Prostate gland (tissue), 2 donors: ENCODE data around the gene BMP7.

ENCODE experiments used
- POLR2A ChIP-seq: fragments of 450-650 bp; IDR thresholded peaks from one replicate; pipeline ENCODE4 v1.6.1; 2016; ENCODE audit warnings: antibody characterized with exemption, mild to moderate bottlenecking
- TF ChIP-seq, protein P1 (sequence below), 4 experiments: fragments of 200-600 bp in 2 of 4; fragments of 450-650 bp in 2 of 4; sonication (generic) in 2 of 4; IDR thresholded peaks; 1 replicate in 3 of 4; 2 replicates in 1 of 4; pipeline ENCODE4 v1.5.1; 2016 to 2019; ENCODE audit warnings: antibody characterized with exemption in 4 of 4, mild to moderate bottlenecking in 2 of 4, moderate library complexity in 2 of 4

DNA sequence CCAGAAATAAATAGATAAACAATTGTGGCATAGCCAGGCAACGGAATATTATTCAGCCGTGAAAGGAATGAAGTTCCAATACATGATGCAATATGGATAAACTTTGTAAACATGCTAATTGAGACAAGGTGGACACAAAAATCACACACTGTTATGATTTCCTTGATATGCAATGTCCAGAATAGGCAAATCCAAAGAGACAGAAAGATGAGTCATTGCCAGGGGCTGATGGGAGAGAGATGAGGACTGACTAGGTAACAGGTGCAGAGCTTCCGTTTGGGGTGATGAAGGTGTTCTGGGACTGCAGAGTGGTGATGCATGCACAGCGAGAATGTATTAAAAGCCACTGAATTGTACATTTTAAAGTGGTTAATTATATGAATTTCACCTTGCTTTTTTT, 32.0 kb upstream of the BMP7 start:
- no peak for TF ChIP-seq POLR2A
- TF ChIP-seq, protein P1, sequence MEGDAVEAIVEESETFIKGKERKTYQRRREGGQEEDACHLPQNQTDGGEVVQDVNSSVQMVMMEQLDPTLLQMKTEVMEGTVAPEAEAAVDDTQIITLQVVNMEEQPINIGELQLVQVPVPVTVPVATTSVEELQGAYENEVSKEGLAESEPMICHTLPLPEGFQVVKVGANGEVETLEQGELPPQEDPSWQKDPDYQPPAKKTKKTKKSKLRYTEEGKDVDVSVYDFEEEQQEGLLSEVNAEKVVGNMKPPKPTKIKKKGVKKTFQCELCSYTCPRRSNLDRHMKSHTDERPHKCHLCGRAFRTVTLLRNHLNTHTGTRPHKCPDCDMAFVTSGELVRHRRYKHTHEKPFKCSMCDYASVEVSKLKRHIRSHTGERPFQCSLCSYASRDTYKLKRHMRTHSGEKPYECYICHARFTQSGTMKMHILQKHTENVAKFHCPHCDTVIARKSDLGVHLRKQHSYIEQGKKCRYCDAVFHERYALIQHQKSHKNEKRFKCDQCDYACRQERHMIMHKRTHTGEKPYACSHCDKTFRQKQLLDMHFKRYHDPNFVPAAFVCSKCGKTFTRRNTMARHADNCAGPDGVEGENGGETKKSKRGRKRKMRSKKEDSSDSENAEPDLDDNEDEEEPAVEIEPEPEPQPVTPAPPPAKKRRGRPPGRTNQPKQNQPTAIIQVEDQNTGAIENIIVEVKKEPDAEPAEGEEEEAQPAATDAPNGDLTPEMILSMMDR (IDR thresholded peaks at IDR 0.05): no peak
